ENCODE measurements around the gene SRCAP.

The SRCAP gene

DNA sequence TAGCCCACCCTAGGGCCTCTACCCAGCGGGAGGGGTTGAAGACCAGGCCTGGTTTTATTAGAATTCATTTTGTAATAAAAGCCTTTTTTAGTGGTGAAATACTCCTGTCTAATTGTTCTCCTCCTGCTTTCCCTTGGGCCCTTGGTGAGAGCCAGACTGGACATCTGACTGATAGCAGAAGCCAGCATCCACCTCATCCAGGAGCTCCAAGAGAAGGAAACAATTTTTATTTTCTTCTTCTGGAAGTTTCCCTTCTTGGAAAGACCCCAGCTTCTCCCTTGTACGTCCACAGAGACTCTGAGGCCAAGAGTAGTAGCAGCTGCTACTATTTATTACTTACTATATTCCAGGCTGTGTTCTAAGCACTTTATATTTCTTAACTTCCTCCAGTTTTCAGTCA, 45.2 kb downstream of the SRCAP start:
- H3K27ac ChIP-seq: no peak overlapping the region
- no peaks in the 10 kb centered on the region for H4K20me1 ChIP-seq (ENCODE audit: insufficient read depth)
- H2AFZ ChIP-seq (ENCODE audit: low read depth): no peak overlapping the region
- peaks cover 18% of the 10 kb centered on the region for H3K4me1 ChIP-seq (ENCODE audit: low read depth, poor library complexity, severe bottlenecking)
- no peak overlapping the region for H3K9ac ChIP-seq
- no peaks in the 10 kb centered on the region for H3K27me3 ChIP-seq (ENCODE audit: insufficient read depth, low read depth)
- no peak overlapping the region for H3K4me2 ChIP-seq
- H3K4me3 ChIP-seq (IDR thresholded peaks at IDR 0.05; ENCODE audit: insufficient read depth, low read depth, low read length): no peak overlapping the region
- peaks cover under 1% of the 10 kb centered on the region; the same call in 1 of the 2 replicates for H3K79me2 ChIP-seq (ENCODE audit: insufficient read depth, low read depth)
- TF ChIP-seq, protein P1, sequence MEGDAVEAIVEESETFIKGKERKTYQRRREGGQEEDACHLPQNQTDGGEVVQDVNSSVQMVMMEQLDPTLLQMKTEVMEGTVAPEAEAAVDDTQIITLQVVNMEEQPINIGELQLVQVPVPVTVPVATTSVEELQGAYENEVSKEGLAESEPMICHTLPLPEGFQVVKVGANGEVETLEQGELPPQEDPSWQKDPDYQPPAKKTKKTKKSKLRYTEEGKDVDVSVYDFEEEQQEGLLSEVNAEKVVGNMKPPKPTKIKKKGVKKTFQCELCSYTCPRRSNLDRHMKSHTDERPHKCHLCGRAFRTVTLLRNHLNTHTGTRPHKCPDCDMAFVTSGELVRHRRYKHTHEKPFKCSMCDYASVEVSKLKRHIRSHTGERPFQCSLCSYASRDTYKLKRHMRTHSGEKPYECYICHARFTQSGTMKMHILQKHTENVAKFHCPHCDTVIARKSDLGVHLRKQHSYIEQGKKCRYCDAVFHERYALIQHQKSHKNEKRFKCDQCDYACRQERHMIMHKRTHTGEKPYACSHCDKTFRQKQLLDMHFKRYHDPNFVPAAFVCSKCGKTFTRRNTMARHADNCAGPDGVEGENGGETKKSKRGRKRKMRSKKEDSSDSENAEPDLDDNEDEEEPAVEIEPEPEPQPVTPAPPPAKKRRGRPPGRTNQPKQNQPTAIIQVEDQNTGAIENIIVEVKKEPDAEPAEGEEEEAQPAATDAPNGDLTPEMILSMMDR (conservative IDR thresholded peaks at IDR 0.05; ENCODE audit: low read depth, low read length): no peak
- no peaks in the 10 kb centered on the region for H3K36me3 ChIP-seq (ENCODE audit: insufficient read depth)

- H3K4me2 ChIP-seq: no peak overlapping the region
- no peak overlapping the region for H3K4me3 ChIP-seq (IDR thresholded peaks at IDR 0.05; ENCODE audit: insufficient read depth, low read depth, low read length)
- no peak overlapping the region for H3K9ac ChIP-seq
- TF ChIP-seq, protein P1 (conservative IDR thresholded peaks at IDR 0.05; ENCODE audit: low read depth, low read length): no peak
- H2AFZ ChIP-seq (ENCODE audit: low read depth): no peak overlapping the region
- no peaks in the 10 kb centered on the region for H3K36me3 ChIP-seq (ENCODE audit: insufficient read depth)
- H3K27ac ChIP-seq: no peak overlapping the region
- H3K4me1 ChIP-seq (ENCODE audit: low read depth, poor library complexity, severe bottlenecking): peaks cover 19% of the 10 kb centered on the region
- no peaks in the 10 kb centered on the region for H3K27me3 ChIP-seq (ENCODE audit: insufficient read depth, low read depth)
- peaks cover 10% of the 10 kb centered on the region; the same call in 1 of the 2 replicates for H3K79me2 ChIP-seq (ENCODE audit: insufficient read depth, low read depth)
- no peaks in the 10 kb centered on the region for H4K20me1 ChIP-seq (ENCODE audit: insufficient read depth)
Observed at GRCh38 chr16:30745082-30745481, 46.1 kb downstream of the SRCAP start.

DNA sequence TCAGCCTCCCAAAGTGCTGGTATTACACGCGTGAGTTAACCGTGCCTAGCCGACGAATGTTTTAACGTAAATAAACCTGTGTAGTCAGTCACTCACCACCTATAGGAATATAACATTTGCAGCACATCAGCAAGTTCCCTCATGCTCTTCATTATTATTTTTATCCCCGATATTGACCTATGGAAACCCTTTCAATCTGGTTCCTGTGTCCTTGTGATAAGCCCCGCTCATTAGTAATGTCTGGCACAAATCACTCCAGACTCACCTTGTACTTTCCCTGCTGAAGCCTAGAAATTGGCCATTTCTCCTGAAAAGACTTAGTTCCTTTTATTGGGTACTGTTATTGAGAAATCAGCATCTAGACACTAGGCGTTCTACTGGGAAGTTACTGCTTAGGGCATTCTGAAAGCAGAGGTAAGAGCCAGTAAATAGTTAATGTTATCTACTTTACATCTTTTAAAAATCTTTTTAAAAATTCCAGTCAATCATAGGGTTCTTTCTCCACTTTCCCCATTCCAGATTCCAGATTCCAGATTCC, 47.7 kb downstream of the SRCAP start:
- Histone ChIP-seq H3K36me3 (ENCODE audit: insufficient read depth) (no peaks in the 10 kb centered on the region), H3K79me2 (ENCODE audit: insufficient read depth, low read depth) (peaks cover 15% of the 10 kb centered on the region; the same call in 1 of the 2 replicates), H3K4me3 (IDR thresholded peaks at IDR 0.05; ENCODE audit: insufficient read depth, low read depth, low read length) (no peak overlapping the region), H2AFZ (ENCODE audit: low read depth) (no peak overlapping the region), H3K4me2 (no peak overlapping the region), H3K9ac (no peak overlapping the region), H3K27ac (no peak overlapping the region), H4K20me1 (ENCODE audit: insufficient read depth) (no peaks in the 10 kb centered on the region), H3K27me3 (ENCODE audit: insufficient read depth, low read depth) (no peaks in the 10 kb centered on the region), H3K4me1 (ENCODE audit: low read depth, poor library complexity, severe bottlenecking) (peaks cover 14% of the 10 kb centered on the region)
- TF ChIP-seq, protein P1 (conservative IDR thresholded peaks at IDR 0.05; ENCODE audit: low read depth, low read length): no peak

GRCh38 chr16:30747331-30747730, 48.4 kb downstream of the SRCAP start:
- no peak overlapping the region for H3K9ac ChIP-seq
- H3K27me3 ChIP-seq (ENCODE audit: insufficient read depth, low read depth): no peaks in the 10 kb centered on the region
- no peak overlapping the region for H3K4me3 ChIP-seq (IDR thresholded peaks at IDR 0.05; ENCODE audit: insufficient read depth, low read depth, low read length)
- H3K4me2 ChIP-seq: peak overlapping the region; percentile 53
- H3K4me1 ChIP-seq (ENCODE audit: low read depth, poor library complexity, severe bottlenecking): peaks cover 14% of the 10 kb centered on the region
- H3K27ac ChIP-seq: peak overlapping the region; percentile 48; the same call in 1 of the 2 replicates
- peak overlapping the region; percentile 82 for H2AFZ ChIP-seq (ENCODE audit: low read depth)
- TF ChIP-seq, protein P1 (conservative IDR thresholded peaks at IDR 0.05; ENCODE audit: low read depth, low read length): no peak
- H4K20me1 ChIP-seq (ENCODE audit: insufficient read depth): no peaks in the 10 kb centered on the region
- H3K36me3 ChIP-seq (ENCODE audit: insufficient read depth): no peaks in the 10 kb centered on the region
- peaks cover 15% of the 10 kb centered on the region; the same call in 1 of the 2 replicates for H3K79me2 ChIP-seq (ENCODE audit: insufficient read depth, low read depth)

Measured in KMS-11 (cell line).